HG03064 (cell line): ENCODE data around the gene ZNHIT6.
"Not testable (repeated sequence)": the region's sequence is repeated elsewhere in the genome, so short reads cannot be mapped to it uniquely, and the experiment has no call there.

ENCODE experiments used
- ATAC-seq: cut with Tn5 transposase; IDR thresholded peaks from one replicate; pipeline ENCODE4 v1.9.1; 2021; ENCODE audit warnings: low read depth; ENCODE audit not compliant: unreplicated experiment

The ZNHIT6 gene

GRCh38 chr1:85677656-85678055, 30.6 kb downstream of the ZNHIT6 start:
- no peak for ATAC-seq

GRCh38 chr1:85672031-85672660, 36.1 kb downstream of the ZNHIT6 start:
- ATAC-seq: no peak

GRCh38 chr1:85665932-85666331, 42.3 kb downstream of the ZNHIT6 start:
- no peak for ATAC-seq

GRCh38 chr1:85663382-85663781, 44.9 kb downstream of the ZNHIT6 start:
- no peak for ATAC-seq

GRCh38 chr1:85661767-85662166, 46.5 kb downstream of the ZNHIT6 start:
- no peak for ATAC-seq

GRCh38 chr1:85660541-85660940, 47.7 kb downstream of the ZNHIT6 start:
- no peak for ATAC-seq

- ATAC-seq: no peak
These were observed 49.1 kb downstream of the ZNHIT6 start for GRCh38 chr1:85659174-85659573.

- ATAC-seq: no peak
These were observed 51.3 kb downstream of the ZNHIT6 start for GRCh38 chr1:85656948-85657347.

- no peak for ATAC-seq
These were observed 52.0 kb downstream of the ZNHIT6 start for GRCh38 chr1:85656256-85656655.

- ATAC-seq: no peak
These were observed 52.9 kb downstream of the ZNHIT6 start for GRCh38 chr1:85655315-85655714.

GRCh38 chr1:85654066-85654782, 54.0 kb downstream of the ZNHIT6 start:
- no peak for ATAC-seq

GRCh38 chr1:85652327-85652726, 55.9 kb downstream of the ZNHIT6 start:
- no peak for ATAC-seq

- no peak for ATAC-seq
These were observed 57.6 kb downstream of the ZNHIT6 start for GRCh38 chr1:85650645-85651044.

- ATAC-seq: no peak
These were observed 58.6 kb downstream of the ZNHIT6 start for GRCh38 chr1:85649591-85649990.

- ATAC-seq: not testable (repeated sequence)
These were observed 66.4 kb downstream of the ZNHIT6 start for GRCh38 chr1:85641598-85642556.

GRCh38 chr1:85639920-85640319, 68.3 kb downstream of the ZNHIT6 start:
- not testable (repeated sequence) for ATAC-seq

- no peak for ATAC-seq
These were observed 69.8 kb downstream of the ZNHIT6 start for GRCh38 chr1:85638412-85638811.

- no peak for ATAC-seq
These were observed 77.7 kb downstream of the ZNHIT6 start for GRCh38 chr1:85630493-85630892.

- no peak for ATAC-seq
These were observed 78.7 kb downstream of the ZNHIT6 start for GRCh38 chr1:85629532-85629920.

- ATAC-seq: no peak
These were observed 79.3 kb downstream of the ZNHIT6 start for GRCh38 chr1:85628791-85629531.

- no peak for ATAC-seq
These were observed 81.4 kb downstream of the ZNHIT6 start for GRCh38 chr1:85626818-85627217.
